ENCODE data around the gene KSR1. TPM values are rescaled to one million over a fixed set of nuclear protein-coding genes. Genes with fewer than 3 reads are reported as not detected.

KSR1 gene
- total and polyA plus RNA-seq, 9 of the 15 experiments (the other 6 are each of a cell fraction or from before 2014, with no cell fraction given) = 1.4 to 51.7 (median 18.4) TPM

- 67% methylated on average over 15 of the region's 15 CpGs for WGBS (ENCODE audit: insufficient coverage, low coverage, missing lambda C conversion rate)
- Histone ChIP-seq H3K9me3 (replicated peaks; ENCODE audit: control insufficient read depth, insufficient read depth, low read depth, low read length) (peaks cover 7% of the 10 kb centered on the region; the same call in 1 of the 2 replicates), H3K4me1 (replicated peaks in 1 of 2; ENCODE audit: control insufficient read depth in 2 of 2, insufficient read depth in 2 of 2, low read length in 2 of 2) (peaks cover 6 to 14% of the 10 kb centered on the region in 2 experiments; a peak in 3 of 5 replicates), H3K9me1 (ENCODE audit: control insufficient read depth, insufficient read depth, low read length) (peaks cover 6% of the 10 kb centered on the region), H3K27ac (ENCODE audit: extremely low read depth, low read depth, low read length) (no peak overlapping the region), H3K4me2 (ENCODE audit: insufficient read depth, low read length) (no peak overlapping the region), H3K36me3 (ENCODE audit: control insufficient read depth, insufficient read depth, low read length) (no peaks in the 10 kb centered on the region; the same call in 2 of the 3 replicates), H3K79me2 (ENCODE audit: control insufficient read depth, insufficient read depth, low read length) (peaks cover 54% of the 10 kb centered on the region), H2AFZ (ENCODE audit: low read depth, low read length) (no peak overlapping the region), H3K27me3 (ENCODE audit: control insufficient read depth in 2 of 2, insufficient read depth in 2 of 2, low read length in 2 of 2) (no peaks in the 10 kb centered on the region), H4K20me1 (replicated peaks; ENCODE audit: control insufficient read depth, insufficient read depth, low read length) (peaks cover 17% of the 10 kb centered on the region; the same call in 1 of the 2 replicates), H3K9ac (ENCODE audit: insufficient read depth in 1 of 2, low read depth in 2 of 2, low read length in 2 of 2) (peak overlapping the region in 1 of 2 experiments; percentile 64; a peak in 2 of 4 replicates), H3K4me3 (no peak overlapping the region)
- no peak for FAIRE-seq
- no TSS peak for BruUV-seq (replicated peaks)
- intact Hi-C loops (cut with micrococcal nuclease) (no loop called here), in situ Hi-C loops (cut with MboI) (no loop called here)
- ChIA-PET POLR2A (interaction anchor here (1.0 to 1.9 kb wide), 4 partner anchors 8 to 15 kb away, joined by 3 to 5 read pairs (median 4); no protein-coding TSS in a partner anchor), CTCF (ENCODE audit: low intra/inter-chr PET ratio) (no interaction called here)
- no peak for DNase-seq (ENCODE audit: extremely low read depth in 1 of 4, low spot score in 3 of 4)
- no peak; the same call in 2 of the 3 replicates for ATAC-seq
- TF ChIP-seq KDM1A (IDR thresholded peaks at IDR 0.05) (peak in 1 of 2 experiments; percentile 70; a peak in 3 of 4 replicates), PYGO2 (tag; IDR thresholded peaks at IDR 0.05) (no peak), HDAC2 (IDR thresholded peaks at IDR 0.05) (peak; percentile 48; the same call in 1 of the 2 replicates), ADNP (tag; IDR thresholded peaks at IDR 0.05) (peak; percentile 46; the same call in 1 of the 2 replicates), KLF1 (tag; IDR thresholded peaks at IDR 0.05) (no peak), ZSCAN29 (IDR thresholded peaks at IDR 0.05) (no peak), NFIC (IDR thresholded peaks at IDR 0.05) (peak; percentile 78), PBX2 (CRISPR knock-in tag; IDR thresholded peaks at IDR 0.05; ENCODE audit: low read depth) (no peak), PBX2 (tag; conservative IDR thresholded peaks at IDR 0.05; ENCODE audit: low read depth) (peak; percentile 69), MEIS2 (IDR thresholded peaks at IDR 0.05; ENCODE audit: partially characterized antibody) (peak; percentile 84), CHD4 (IDR thresholded peaks at IDR 0.05; ENCODE audit: insufficient read depth, insufficient replicate concordance, low read depth, low read length, poor library complexity, severe bottlenecking) (peak; percentile 68), BCOR (IDR thresholded peaks at IDR 0.05) (peak; percentile 75), CBX1 (IDR thresholded peaks at IDR 0.05; ENCODE audit: low read depth) (peak; percentile 40; the same call in 1 of the 2 replicates), RBM25 (IDR thresholded peaks at IDR 0.05; ENCODE audit: low read depth, low read length, severe bottlenecking) (peak; percentile 86)
Observed at GRCh38 chr17:27504188-27504995, 48.1 kb downstream of the KSR1 start.
